WTC11 (cell line): ENCODE results near the gene PINK1. TPM values are rescaled to one million over a fixed set of nuclear protein-coding genes. Genes with fewer than 3 reads are reported as not detected.

Source experiments
- ATAC-seq: fragments of 200-7000 bp; cut with Tn5 transposase; 2 replicates; pipeline ENCODE4 v1.10.0; 2021; ENCODE audit warnings: mild to moderate bottlenecking, moderate library complexity
- CTCF ChIA-PET: fragments of 300-600 bp; sonication (Branson Sonifier 250); formaldehyde crosslinking; loops from one replicate; lab custom pipeline; 2021; ENCODE audit warnings: antibody characterized with exemption; lab: Charles Lee
- POLR2A ChIA-PET: fragments of 350-600 bp; sonication (Branson Sonifier 250); formaldehyde crosslinking; loops from one replicate; lab custom pipeline; 2021; ENCODE audit warnings: antibody characterized with exemption; lab: Charles Lee
- DNase-seq: peaks from one replicate; pipeline ENCODE4 v3.0.0; 2021; ENCODE audit warnings: low spot score
- H3K27ac Mint-ChIP-seq: 2 replicates; pipeline ENCODE4 v1.8.0; 2021; ENCODE audit warnings: mixed read lengths
- H3K27me3 Mint-ChIP-seq: 2 replicates; pipeline ENCODE4 v1.8.0; 2021; ENCODE audit warnings: low read depth, mild to moderate bottlenecking, moderate library complexity, mixed read lengths
- H3K36me3 Mint-ChIP-seq: 2 replicates; pipeline ENCODE4 v1.8.0; 2021; ENCODE audit warnings: mixed read lengths
- H3K4me1 Mint-ChIP-seq: 2 replicates; pipeline ENCODE4 v1.8.0; 2022; ENCODE audit warnings: mixed read lengths
- H3K4me3 Mint-ChIP-seq: 2 replicates; pipeline ENCODE4 v1.8.0; 2021; ENCODE audit warnings: mild to moderate bottlenecking, moderate library complexity, mixed read lengths
- H3K9me3 Mint-ChIP-seq: 2 replicates; pipeline ENCODE4 v1.8.0; 2021; ENCODE audit warnings: mixed read lengths
- ATF2 ChIP-seq: sonication (generic); formaldehyde crosslinking; IDR thresholded peaks from 2 replicates; pipeline ENCODE4 v1.8.1; 2022; ENCODE audit warnings: low read depth, missing genetic modification reagents, borderline replicate concordance
- CBFB ChIP-seq: sonication (generic); formaldehyde crosslinking; IDR thresholded peaks from 2 replicates; pipeline ENCODE4 v1.8.1; 2022; ENCODE audit warnings: mild to moderate bottlenecking, low read depth, missing genetic modification reagents
- CDX4 ChIP-seq: fragments of 250-450 bp; sonication (Bioruptor Pico); IDR thresholded peaks from 2 replicates; pipeline ENCODE4 v1.9.0; 2021; ENCODE audit warnings: moderate library complexity, mild to moderate bottlenecking, inconsistent platforms, borderline replicate concordance
- ESRRA ChIP-seq: sonication (generic); formaldehyde crosslinking; IDR thresholded peaks from 2 replicates; pipeline ENCODE4 v1.8.1; 2022; ENCODE audit warnings: mild to moderate bottlenecking, missing genetic modification reagents, borderline replicate concordance
- ETV6 ChIP-seq: sonication (generic); formaldehyde crosslinking; IDR thresholded peaks from 2 replicates; pipeline ENCODE4 v1.8.1; 2022; ENCODE audit warnings: mild to moderate bottlenecking, missing genetic modification reagents
- GTF2I ChIP-seq: fragments of 250-450 bp; sonication (Bioruptor Pico); conservative IDR thresholded peaks from 2 replicates; pipeline ENCODE4 v1.4.0; 2021; ENCODE audit warnings: mild to moderate bottlenecking
- IRF2 ChIP-seq: sonication (generic); formaldehyde crosslinking; IDR thresholded peaks from 2 replicates; pipeline ENCODE4 v1.8.0; 2022; ENCODE audit warnings: low read depth, missing genetic modification reagents, borderline replicate concordance
- JUN ChIP-seq: sonication (generic); formaldehyde crosslinking; IDR thresholded peaks from 2 replicates; pipeline ENCODE4 v1.8.0; 2023; ENCODE audit warnings: mild to moderate bottlenecking, missing genetic modification reagents
- NFATC4 ChIP-seq: fragments of 250-450 bp; sonication (Bioruptor Pico); IDR thresholded peaks from 2 replicates; pipeline ENCODE4 v1.9.0; 2021; ENCODE audit warnings: mild to moderate bottlenecking
- NFYB ChIP-seq: sonication (generic); formaldehyde crosslinking; conservative IDR thresholded peaks from 2 replicates; pipeline ENCODE4 v1.8.0; 2022; ENCODE audit warnings: low read depth, missing genetic modification reagents
- NR1H2 ChIP-seq: sonication (generic); formaldehyde crosslinking; IDR thresholded peaks from 2 replicates; pipeline ENCODE4 v1.9.0; 2021; ENCODE audit warnings: mild to moderate bottlenecking, moderate library complexity, missing genetic modification reagents
- NR2C2 ChIP-seq: sonication (generic); formaldehyde crosslinking; IDR thresholded peaks from 2 replicates; pipeline ENCODE4 v1.8.0; 2022; ENCODE audit warnings: mild to moderate bottlenecking, missing genetic modification reagents
- OVOL2 ChIP-seq: fragments of 250-450 bp; sonication (Bioruptor Pico); IDR thresholded peaks from 2 replicates; pipeline ENCODE4 v1.9.0; 2021; ENCODE audit warnings: mild to moderate bottlenecking, borderline replicate concordance
- RORB ChIP-seq: fragments of 250-450 bp; sonication (Bioruptor Pico); IDR thresholded peaks from 2 replicates; pipeline ENCODE4 v1.9.0; 2021; ENCODE audit warnings: mild to moderate bottlenecking
- ZNF121 ChIP-seq: sonication (generic); formaldehyde crosslinking; IDR thresholded peaks from 2 replicates; pipeline ENCODE4 v1.8.0; 2023; ENCODE audit warnings: missing genetic modification reagents
- ZNF219 ChIP-seq: sonication (generic); formaldehyde crosslinking; IDR thresholded peaks from 2 replicates; pipeline ENCODE4 v1.8.0; 2023; ENCODE audit warnings: missing genetic modification reagents, mild to moderate bottlenecking, borderline replicate concordance
- ZNF317 ChIP-seq: sonication (generic); formaldehyde crosslinking; IDR thresholded peaks from 2 replicates; pipeline ENCODE4 v1.8.1; 2023; ENCODE audit warnings: low read depth, mild to moderate bottlenecking, moderate library complexity, missing genetic modification reagents, borderline replicate concordance
- ZNF396 ChIP-seq: fragments of 250-450 bp; sonication (Bioruptor Pico); IDR thresholded peaks from 2 replicates; pipeline ENCODE4 v1.8.0; 2021; ENCODE audit warnings: mild to moderate bottlenecking, moderate library complexity, borderline replicate concordance
- ZNF416 ChIP-seq: fragments of 250-450 bp; sonication (Bioruptor Pico); IDR thresholded peaks from 2 replicates; pipeline ENCODE4 v1.9.0; 2021; ENCODE audit warnings: mild to moderate bottlenecking, inconsistent platforms
- total RNA-seq: library from RNA; stranded (reverse); gene quantifications from 3 replicates; pipeline ENCODE4 v1.2.3, GENCODE V29; 2021
- TF ChIP-seq, protein P1 (sequence below): sonication (generic); formaldehyde crosslinking; IDR thresholded peaks from 2 replicates; pipeline ENCODE4 v1.8.0; 2022; ENCODE audit warnings: mild to moderate bottlenecking, missing genetic modification reagents
- TF ChIP-seq, protein P2 (sequence below): sonication (generic); formaldehyde crosslinking; IDR thresholded peaks from 2 replicates; pipeline ENCODE4 v1.8.0; 2022; ENCODE audit warnings: mild to moderate bottlenecking, missing genetic modification reagents
- TF ChIP-seq, protein P3 (sequence below): sonication (generic); formaldehyde crosslinking; IDR thresholded peaks from 2 replicates; pipeline ENCODE4 v1.8.0; 2022; ENCODE audit warnings: missing genetic modification reagents

The PINK1 gene
- total RNA-seq, 1 experiment from 2014 or later: 47.7 TPM

DNA sequence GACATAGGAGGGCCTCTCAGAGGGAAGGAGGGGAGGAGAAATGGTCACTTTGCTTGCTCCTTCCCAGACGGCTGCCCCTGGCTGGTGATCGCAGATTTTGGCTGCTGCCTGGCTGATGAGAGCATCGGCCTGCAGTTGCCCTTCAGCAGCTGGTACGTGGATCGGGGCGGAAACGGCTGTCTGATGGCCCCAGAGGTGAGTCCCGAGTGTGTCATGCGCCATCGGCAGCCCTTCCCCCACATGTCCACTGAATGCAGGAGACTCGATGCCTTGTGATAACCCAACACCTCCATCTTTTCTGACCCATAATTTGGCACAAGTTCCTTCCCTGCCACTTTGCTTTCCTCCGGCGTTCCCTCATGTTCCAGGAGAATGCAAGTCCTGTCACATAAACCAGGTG, 15.2 kb downstream of the PINK1 start (continued):
- TF ChIP-seq, protein P1, sequence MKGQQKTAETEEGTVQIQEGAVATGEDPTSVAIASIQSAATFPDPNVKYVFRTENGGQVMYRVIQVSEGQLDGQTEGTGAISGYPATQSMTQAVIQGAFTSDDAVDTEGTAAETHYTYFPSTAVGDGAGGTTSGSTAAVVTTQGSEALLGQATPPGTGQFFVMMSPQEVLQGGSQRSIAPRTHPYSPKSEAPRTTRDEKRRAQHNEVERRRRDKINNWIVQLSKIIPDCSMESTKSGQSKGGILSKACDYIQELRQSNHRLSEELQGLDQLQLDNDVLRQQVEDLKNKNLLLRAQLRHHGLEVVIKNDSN (CRISPR knock-in tag): no peak
- TF ChIP-seq OVOL2 (CRISPR knock-in tag): no peak
- TF ChIP-seq, protein P2, sequence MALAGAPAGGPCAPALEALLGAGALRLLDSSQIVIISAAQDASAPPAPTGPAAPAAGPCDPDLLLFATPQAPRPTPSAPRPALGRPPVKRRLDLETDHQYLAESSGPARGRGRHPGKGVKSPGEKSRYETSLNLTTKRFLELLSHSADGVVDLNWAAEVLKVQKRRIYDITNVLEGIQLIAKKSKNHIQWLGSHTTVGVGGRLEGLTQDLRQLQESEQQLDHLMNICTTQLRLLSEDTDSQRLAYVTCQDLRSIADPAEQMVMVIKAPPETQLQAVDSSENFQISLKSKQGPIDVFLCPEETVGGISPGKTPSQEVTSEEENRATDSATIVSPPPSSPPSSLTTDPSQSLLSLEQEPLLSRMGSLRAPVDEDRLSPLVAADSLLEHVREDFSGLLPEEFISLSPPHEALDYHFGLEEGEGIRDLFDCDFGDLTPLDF: no peak
- TF ChIP-seq ZNF416: no peak
- TF ChIP-seq CBFB: no peak
- no peak for TF ChIP-seq NR1H2 (CRISPR knock-in tag)
- TF ChIP-seq CDX4 (CRISPR knock-in tag): no peak
- TF ChIP-seq GTF2I (CRISPR knock-in tag): no peak
- TF ChIP-seq ZNF121 (CRISPR knock-in tag): no peak
- TF ChIP-seq, protein P3, sequence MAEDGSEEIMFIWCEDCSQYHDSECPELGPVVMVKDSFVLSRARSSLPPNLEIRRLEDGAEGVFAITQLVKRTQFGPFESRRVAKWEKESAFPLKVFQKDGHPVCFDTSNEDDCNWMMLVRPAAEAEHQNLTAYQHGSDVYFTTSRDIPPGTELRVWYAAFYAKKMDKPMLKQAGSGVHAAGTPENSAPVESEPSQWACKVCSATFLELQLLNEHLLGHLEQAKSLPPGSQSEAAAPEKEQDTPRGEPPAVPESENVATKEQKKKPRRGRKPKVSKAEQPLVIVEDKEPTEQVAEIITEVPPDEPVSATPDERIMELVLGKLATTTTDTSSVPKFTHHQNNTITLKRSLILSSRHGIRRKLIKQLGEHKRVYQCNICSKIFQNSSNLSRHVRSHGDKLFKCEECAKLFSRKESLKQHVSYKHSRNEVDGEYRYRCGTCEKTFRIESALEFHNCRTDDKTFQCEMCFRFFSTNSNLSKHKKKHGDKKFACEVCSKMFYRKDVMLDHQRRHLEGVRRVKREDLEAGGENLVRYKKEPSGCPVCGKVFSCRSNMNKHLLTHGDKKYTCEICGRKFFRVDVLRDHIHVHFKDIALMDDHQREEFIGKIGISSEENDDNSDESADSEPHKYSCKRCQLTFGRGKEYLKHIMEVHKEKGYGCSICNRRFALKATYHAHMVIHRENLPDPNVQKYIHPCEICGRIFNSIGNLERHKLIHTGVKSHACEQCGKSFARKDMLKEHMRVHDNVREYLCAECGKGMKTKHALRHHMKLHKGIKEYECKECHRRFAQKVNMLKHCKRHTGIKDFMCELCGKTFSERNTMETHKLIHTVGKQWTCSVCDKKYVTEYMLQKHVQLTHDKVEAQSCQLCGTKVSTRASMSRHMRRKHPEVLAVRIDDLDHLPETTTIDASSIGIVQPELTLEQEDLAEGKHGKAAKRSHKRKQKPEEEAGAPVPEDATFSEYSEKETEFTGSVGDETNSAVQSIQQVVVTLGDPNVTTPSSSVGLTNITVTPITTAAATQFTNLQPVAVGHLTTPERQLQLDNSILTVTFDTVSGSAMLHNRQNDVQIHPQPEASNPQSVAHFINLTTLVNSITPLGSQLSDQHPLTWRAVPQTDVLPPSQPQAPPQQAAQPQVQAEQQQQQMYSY (CRISPR knock-in tag): no peak
- TF ChIP-seq ESRRA (CRISPR knock-in tag): no peak

- Mint-ChIP-seq H3K27me3 (no peaks in the 10 kb centered on the region), H3K4me1 (no peaks in the 10 kb centered on the region), H3K4me3 (no peak overlapping the region)
- DNase-seq: no peak
- no peak for TF ChIP-seq ZNF121 (CRISPR knock-in tag)
- no peak for TF ChIP-seq ZNF416
- no peak for TF ChIP-seq CBFB
- no peak for TF ChIP-seq NFATC4 (CRISPR knock-in tag)
- TF ChIP-seq, all 79 proteins: peak for 0
- CTCF ChIA-PET: interaction anchor here (2.3 kb wide), 1 partner anchor 74 kb away, joined by 10 read pairs; no protein-coding TSS in a partner anchor
- Mint-ChIP-seq H3K27ac (peak overlapping the region; percentile 63; the same call in 1 of the 2 replicates), H3K9me3 (no peaks in the 10 kb centered on the region), H3K36me3 (peaks cover 50% of the 10 kb centered on the region)
- no peak for ATAC-seq
- POLR2A ChIA-PET: no interaction called here
These were observed 15.7 kb downstream of the PINK1 start for GRCh38 chr1:20648946-20649345.

DNA sequence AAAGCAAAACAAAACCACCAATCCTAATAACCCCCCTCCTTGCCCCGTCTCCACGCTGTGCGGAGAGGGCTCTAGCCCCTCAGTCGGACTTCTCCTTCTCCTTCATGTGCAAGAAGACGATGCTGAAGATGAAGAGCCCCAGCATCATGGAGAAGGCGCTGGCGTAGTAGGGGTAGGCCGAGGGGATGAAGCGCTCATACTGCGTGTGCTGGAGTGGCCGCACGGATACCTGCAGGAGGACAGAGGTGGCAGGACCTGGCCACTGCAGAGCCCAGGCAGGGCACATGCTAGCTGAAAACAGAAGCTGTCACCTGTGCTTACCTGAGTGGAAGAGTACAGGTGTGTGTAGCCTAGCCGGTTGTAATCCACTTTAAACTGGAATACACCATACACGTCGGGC, 19.0 kb downstream of the PINK1 start:
- no peaks in the 10 kb centered on the region for H3K27me3 Mint-ChIP-seq
- H3K27ac Mint-ChIP-seq: no peak overlapping the region
- H3K4me1 Mint-ChIP-seq: no peaks in the 10 kb centered on the region
- no peaks in the 10 kb centered on the region for H3K9me3 Mint-ChIP-seq
- peaks cover 77% of the 10 kb centered on the region for H3K36me3 Mint-ChIP-seq
- ChIA-PET POLR2A (no interaction called here), CTCF (interaction anchor here (1.3 kb wide), 1 partner anchor 77 kb away, joined by 3 read pairs; no protein-coding TSS in a partner anchor)
- DNase-seq: no peak
- ATAC-seq: no peak
- no peak for TF ChIP-seq ZNF396 (CRISPR knock-in tag)
- TF ChIP-seq RORB (CRISPR knock-in tag): no peak
- TF ChIP-seq ATF2 (CRISPR knock-in tag): no peak
- no peak for TF ChIP-seq IRF2 (CRISPR knock-in tag)
- TF ChIP-seq CBFB: no peak
- no peak for TF ChIP-seq NFYB (CRISPR knock-in tag)
- no peak for TF ChIP-seq JUN
- TF ChIP-seq ZNF121 (CRISPR knock-in tag): no peak
- no peak for TF ChIP-seq NR2C2 (CRISPR knock-in tag)
- TF ChIP-seq ZNF317 (CRISPR knock-in tag): no peak
- TF ChIP-seq ETV6 (CRISPR knock-in tag): no peak
- no peak for TF ChIP-seq NFATC4 (CRISPR knock-in tag)
- no peak for TF ChIP-seq GTF2I (CRISPR knock-in tag)
- TF ChIP-seq ZNF219: no peak
- TF ChIP-seq, protein P1 (CRISPR knock-in tag): no peak
- no peak overlapping the region for H3K4me3 Mint-ChIP-seq
